ENCODE measurements around the gene CD47.

Gene CD47

GRCh38 chr3:108117241-108117775 is 26.5 kb upstream of the CD47 start:
- DNase-seq (ENCODE audit: low read depth, low spot score): no peak

DNA sequence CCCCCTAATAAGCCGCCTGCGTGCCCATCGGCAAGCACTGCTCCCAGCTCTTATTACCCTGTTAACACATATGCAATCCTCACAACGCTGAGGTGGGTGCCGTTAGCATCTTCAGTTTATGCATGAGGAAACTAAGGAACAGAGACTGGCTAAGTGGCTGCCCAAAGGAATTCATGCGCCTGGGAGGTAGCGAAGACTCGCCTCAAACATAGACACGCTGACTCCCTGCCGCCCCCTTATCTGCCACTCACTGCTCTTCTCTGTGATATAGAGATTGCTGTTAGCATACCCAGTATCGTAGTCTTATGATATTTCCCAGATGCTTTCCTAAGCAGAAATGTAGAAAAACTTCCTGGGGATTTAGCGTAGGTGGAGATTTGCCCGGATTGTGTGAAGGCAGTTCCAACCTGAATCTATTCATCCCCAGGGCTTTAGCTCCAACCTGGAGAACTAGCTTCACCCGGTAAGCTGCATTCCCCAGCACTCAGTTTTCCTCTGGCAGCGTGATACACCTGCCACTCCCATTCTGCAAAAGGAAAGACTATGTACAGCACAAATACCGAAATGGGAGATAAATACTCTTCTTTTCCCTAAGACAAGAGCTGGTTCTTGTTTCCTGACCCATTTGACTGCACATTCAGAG is 23.7 kb upstream of the CD47 start:
- DNase-seq (ENCODE audit: low read depth, low spot score): no peak

DNA sequence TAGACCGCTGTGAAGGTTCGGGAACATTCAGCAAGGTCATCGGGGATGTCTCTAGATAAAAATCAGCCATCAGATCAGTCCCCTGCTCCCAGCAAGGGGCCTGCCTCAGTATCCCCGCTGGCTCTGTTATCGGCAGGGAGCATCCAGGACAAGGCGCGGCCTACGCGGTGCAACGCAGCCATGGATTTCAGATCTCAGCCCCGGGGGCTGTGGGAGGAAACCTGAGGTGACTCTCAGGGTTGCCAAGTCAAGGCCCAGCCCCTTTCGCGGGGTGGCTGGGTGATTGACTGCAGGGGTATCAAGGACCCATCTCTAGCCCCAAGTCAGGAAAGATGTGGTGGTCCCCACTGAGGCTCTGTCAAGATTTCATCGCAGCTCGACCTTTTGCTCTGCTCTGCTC is 23.1 kb upstream of the CD47 start:
- DNase-seq (ENCODE audit: low read depth, low spot score): no peak

- no peak for DNase-seq (ENCODE audit: low read depth, low spot score)
Observed at GRCh38 chr3:108110934-108111333, 20.1 kb upstream of the CD47 start.

GRCh38 chr3:108108416-108108815 is 17.6 kb upstream of the CD47 start:
- no peak for DNase-seq (ENCODE audit: low read depth, low spot score)

DNA sequence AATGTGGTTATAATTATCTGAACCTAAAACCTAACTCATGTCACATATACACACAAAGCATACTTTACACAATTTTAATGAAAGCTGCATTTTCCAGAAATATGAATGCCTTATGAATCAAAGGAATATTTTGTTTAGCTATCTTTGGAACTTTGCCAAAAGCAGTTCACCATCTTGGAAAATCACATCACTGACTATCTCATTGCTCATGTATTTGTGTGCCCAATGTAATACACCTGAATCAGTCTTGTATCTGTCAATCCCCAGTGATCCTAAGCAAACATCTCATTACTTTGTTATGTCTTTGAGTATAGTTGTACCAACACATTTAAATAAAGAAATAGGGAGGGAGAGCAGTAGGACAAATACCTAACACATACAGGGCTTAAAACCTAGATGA is 15.6 kb upstream of the CD47 start:
- DNase-seq (ENCODE audit: low read depth, low spot score): no peak

DNA sequence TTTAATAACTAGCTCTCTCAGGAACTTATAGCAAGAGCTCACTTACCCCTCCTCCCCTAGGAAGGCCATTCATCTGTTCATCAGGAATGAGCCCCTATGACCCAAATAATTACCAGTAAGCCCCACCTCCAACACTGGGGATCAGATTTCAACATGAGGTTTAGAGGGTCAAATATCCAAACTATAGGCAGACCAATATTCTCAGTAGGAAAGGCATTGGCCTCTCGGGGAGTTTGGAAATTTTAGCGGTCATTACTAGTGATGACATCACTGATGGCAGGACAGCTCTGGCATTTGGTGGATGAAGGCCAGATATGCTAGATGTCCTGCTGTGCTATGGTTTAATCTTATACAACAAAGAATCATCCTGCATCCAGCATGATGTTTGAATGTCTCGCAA is 15.2 kb upstream of the CD47 start:
- no peak for DNase-seq (ENCODE audit: low read depth, low spot score)

GRCh38 chr3:108103886-108104797 is 13.3 kb upstream of the CD47 start:
- no peak for DNase-seq (ENCODE audit: low read depth, low spot score)

- DNase-seq (ENCODE audit: low read depth, low spot score): no peak
Observed at GRCh38 chr3:108103040-108103751, 12.4 kb upstream of the CD47 start.

- DNase-seq (ENCODE audit: low read depth, low spot score): no peak
Observed at GRCh38 chr3:108102420-108103039, 11.7 kb upstream of the CD47 start.

DNA sequence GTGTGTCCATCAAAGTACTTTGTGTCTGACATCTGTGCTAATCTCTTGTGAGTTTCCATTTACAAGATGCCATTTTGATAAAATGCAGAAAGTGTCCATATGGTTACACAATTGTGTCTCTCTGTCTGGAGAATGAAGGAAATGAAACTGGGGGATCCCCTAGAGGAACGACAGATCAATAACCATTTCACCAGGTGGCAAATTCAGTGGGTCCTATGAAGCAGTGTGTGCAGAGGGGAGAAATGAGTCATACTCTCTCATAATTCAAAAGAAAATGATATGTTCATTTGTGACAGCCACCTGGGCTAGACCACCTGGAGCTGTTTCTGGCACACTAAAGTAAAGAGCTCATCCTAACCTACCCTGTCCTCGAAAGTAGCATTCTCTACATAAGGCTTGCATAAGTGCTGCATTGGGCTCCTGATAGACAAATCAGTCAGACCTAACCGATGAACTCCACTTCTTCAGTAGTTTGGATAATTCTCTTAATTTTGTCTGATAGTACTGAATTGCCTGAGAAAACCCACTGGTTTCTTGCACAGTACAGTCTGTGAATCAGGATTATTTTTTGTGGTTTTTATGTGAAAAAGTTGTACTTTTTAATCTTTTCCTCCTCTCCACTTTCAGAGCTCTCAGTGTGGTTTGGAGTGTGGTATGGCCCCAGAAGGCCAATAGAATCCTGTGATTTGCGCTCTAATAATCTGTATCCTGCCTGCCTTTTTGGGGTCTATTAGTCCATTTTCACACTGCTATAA is 10.3 kb upstream of the CD47 start:
- no peak for DNase-seq (ENCODE audit: low read depth, low spot score)

- DNase-seq (ENCODE audit: low read depth, low spot score): no peak
Observed at GRCh38 chr3:108099679-108100428, 9.0 kb upstream of the CD47 start.

GRCh38 chr3:108099244-108099643 is 8.4 kb upstream of the CD47 start:
- no peak for DNase-seq (ENCODE audit: low read depth, low spot score)

DNA sequence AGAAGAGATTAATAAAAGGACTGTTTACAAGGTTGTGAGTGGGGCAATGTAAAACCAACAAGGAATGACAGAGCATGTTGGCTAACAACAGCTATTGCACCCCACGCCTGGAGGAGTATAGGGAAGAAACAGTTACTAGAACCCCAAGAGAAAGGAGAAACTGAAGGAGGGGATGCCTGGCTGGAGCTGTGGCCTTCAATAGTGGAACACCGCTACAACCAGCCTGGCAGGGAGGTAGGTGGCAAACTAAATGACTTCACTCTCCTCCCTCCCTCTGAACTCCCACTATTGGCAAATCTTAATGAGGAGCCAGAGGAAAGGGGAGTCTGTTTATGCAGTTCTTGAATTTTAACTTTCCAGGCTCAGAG is 7.2 kb upstream of the CD47 start:
- DNase-seq (ENCODE audit: low read depth, low spot score): no peak

GRCh38 chr3:108097322-108098002 is 6.6 kb upstream of the CD47 start:
- no peak for DNase-seq (ENCODE audit: low read depth, low spot score)

DNA sequence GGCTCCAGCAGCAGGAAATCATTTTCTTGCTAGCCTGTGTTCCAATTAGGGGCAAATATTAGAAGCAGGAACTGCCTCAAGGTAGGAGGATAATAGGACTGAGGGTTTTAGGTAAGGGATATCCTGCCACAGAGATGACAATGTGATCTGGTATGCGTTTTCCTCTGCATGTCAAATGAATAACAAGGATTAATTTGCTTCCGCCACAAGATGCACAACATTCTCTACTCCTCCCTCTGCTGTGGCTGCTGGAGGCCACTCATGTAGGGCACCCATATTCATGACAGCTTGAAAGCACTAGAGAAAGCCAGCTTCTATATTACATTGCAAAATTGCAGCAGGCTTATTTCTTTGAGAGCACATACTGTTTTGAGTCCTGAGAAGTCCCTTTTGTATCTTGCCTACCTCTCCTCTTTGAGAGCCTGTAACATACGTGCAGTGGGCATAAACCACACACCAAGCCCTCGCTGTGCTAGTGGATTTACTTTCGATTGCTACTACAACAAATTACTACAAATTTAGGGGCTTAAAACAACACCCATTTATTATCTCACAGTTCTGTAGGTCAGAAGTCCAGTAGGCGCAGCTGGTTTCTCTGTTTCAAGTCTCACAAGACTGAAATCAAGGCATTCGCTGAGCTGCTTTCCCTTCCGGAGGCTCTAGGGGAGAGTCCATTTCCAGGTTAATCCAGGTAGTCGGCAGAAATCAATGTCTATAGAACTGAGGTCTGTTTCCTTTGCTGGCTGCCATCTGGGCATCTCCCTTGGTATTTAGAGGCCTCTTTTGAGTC is 5.9 kb upstream of the CD47 start:
- DNase-seq (ENCODE audit: low read depth, low spot score): no peak

DNA sequence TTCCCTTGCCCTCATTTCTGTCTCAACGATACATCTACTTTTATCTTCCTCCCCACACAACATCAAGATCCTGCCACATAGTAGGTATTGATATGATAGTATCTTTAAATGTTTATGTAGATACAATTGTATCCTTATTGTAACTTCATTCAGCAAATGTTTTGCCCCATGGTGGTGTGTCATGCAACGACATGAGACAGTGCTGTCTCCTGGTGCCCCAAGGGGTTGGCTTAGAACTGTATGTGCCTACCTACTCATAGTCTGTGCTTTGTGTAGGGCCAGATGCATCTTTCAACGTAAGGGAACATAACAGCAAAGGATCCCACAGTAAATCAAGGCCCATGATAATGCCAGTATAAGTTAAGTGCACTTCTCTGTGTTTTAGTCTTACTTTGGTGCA is 2.8 kb upstream of the CD47 start:
- no peak for DNase-seq (ENCODE audit: low read depth, low spot score)

DNA sequence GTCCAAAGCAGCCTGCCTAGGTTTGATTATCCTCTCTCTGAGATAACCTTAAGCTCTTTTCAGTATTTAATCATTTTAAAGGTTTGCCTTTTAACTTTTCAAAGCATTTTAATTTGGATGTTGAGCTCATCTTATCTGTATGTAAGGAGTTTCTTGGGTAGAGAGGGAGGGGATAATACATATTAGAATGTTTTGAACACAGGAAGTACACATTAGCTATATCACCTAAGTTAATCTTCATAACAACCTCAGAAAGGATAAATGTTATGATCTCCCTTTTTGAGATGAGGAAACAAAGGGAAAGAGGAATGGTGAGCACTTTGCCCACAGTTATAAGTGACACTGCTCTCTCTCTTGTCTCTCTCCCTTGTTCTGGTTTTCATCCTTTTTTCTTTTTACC is 2.2 kb upstream of the CD47 start:
- no peak for DNase-seq (ENCODE audit: low read depth, low spot score)

GRCh38 chr3:108092501-108092900 is 1.7 kb upstream of the CD47 start:
- no peak for DNase-seq (ENCODE audit: low read depth, low spot score)
